ENCODE data around the gene SPRTN. TPM values are rescaled to one million over a fixed set of nuclear protein-coding genes. Genes with fewer than 3 reads are reported as not detected.

Gene SPRTN
- total and polyA plus RNA-seq, 2 of the 8 experiments (the other 6 are each of a cell fraction or from before 2014, with no cell fraction given), result 6.6 to 15.1 TPM

GRCh38 chr1:231401478-231401877, 63.4 kb downstream of the SPRTN start:
- DNase-seq (ENCODE audit: low read depth in 1 of 2, low spot score in 2 of 2) (no peak), FAIRE-seq (no peak)
- H3K79me2 ChIP-seq (ENCODE audit: control insufficient read depth in 1 of 2, insufficient read depth in 2 of 2, low read length in 2 of 2), result no peaks in the 10 kb centered on the region
- H2BK20ac ChIP-seq (ENCODE audit: low read length), result no peak overlapping the region
- no peaks in the 10 kb centered on the region for H3K9me3 ChIP-seq (ENCODE audit: insufficient read depth in 2 of 2, low read depth in 1 of 2, low read length in 1 of 2)
- POLR2A ChIA-PET (ENCODE audit: partially characterized antibody), result no interaction called here
- no peak overlapping the region for H3K27ac ChIP-seq (ENCODE audit: low read depth, low read length)
- H2BK5ac ChIP-seq (ENCODE audit: low read depth, low read length), result no peak overlapping the region
- no peak overlapping the region for H3K14ac ChIP-seq (ENCODE audit: insufficient read length)
- no peaks in the 10 kb centered on the region for H3K23me2 ChIP-seq (ENCODE audit: low read depth, low read length)
- H2BK12ac ChIP-seq (ENCODE audit: low read depth, low read length), result no peak overlapping the region
- H4K20me1 ChIP-seq (replicated peaks in 1 of 2; ENCODE audit: control insufficient read depth in 1 of 2, insufficient read depth in 2 of 2, low read length in 2 of 2), result no peaks in the 10 kb centered on the region
- WGBS, 2 experiments (ENCODE audit: extremely low coverage in 1 of 2, insufficient coverage in 1 of 2, insufficient read length in 1 of 2, insufficient replicate concordance in 2 of 2, low coverage in 1 of 2, low lambda C conversion rate in 2 of 2, missing lambda C conversion rate in 1 of 2), result 17% methylated on average over 1 of the region's 1 CpG; no CpG with 5 or more reads in 1 of the 2 experiments
- no peaks in the 10 kb centered on the region for H3K36me3 ChIP-seq (ENCODE audit: control insufficient read depth in 2 of 4, insufficient read depth in 4 of 4, low read length in 3 of 4)
- no peak overlapping the region for H4K91ac ChIP-seq (replicated peaks; ENCODE audit: insufficient read length, low read length)
- no peak overlapping the region for H2BK120ac ChIP-seq (replicated peaks; ENCODE audit: low read depth, low read length)
- H3K4me1 ChIP-seq (replicated peaks in 1 of 4; ENCODE audit: control insufficient read depth in 3 of 4, insufficient read depth in 4 of 4, low read length in 3 of 4), result no peaks in the 10 kb centered on the region
- no peak overlapping the region for H3K9ac ChIP-seq (replicated peaks in 1 of 4; ENCODE audit: extremely low read depth in 1 of 4, low read depth in 3 of 4, low read length in 3 of 4)
- no peak for TF ChIP-seq RAD21 (IDR thresholded peaks at IDR 0.05 in 1 of 2, conservative IDR thresholded peaks at IDR 0.05 in 1 of 2; ENCODE audit: low read depth in 2 of 2, low read length in 2 of 2)
- no peak for TF ChIP-seq MAX (IDR thresholded peaks at IDR 0.05)
- no peak for TF ChIP-seq HDAC6 (IDR thresholded peaks at IDR 0.05; ENCODE audit: low read depth, low read length)
- TF ChIP-seq JUN (IDR thresholded peaks at IDR 0.05; ENCODE audit: low read depth, low read length), result no peak
- TF ChIP-seq KDM4A (IDR thresholded peaks at IDR 0.05; ENCODE audit: low read depth, low read length, severe bottlenecking), result no peak
- TF ChIP-seq NANOG (IDR thresholded peaks at IDR 0.05; ENCODE audit: insufficient read depth, low read depth, low read length, poor library complexity, severe bottlenecking), result no peak
- TF ChIP-seq BACH1 (IDR thresholded peaks at IDR 0.05; ENCODE audit: low read length), result no peak
- TF ChIP-seq TAF1 (IDR thresholded peaks at IDR 0.05; ENCODE audit: low read depth, low read length), result no peak
- no peak for TF ChIP-seq E2F6 (IDR thresholded peaks at IDR 0.05)
- no peak for TF ChIP-seq RBBP5 (IDR thresholded peaks at IDR 0.05; ENCODE audit: borderline replicate concordance, low read depth, low read length)
- no peak for TF ChIP-seq RFX5 (IDR thresholded peaks at IDR 0.05; ENCODE audit: borderline replicate concordance, low read depth, low read length)
- TF ChIP-seq SIX5 (IDR thresholded peaks at IDR 0.05; ENCODE audit: low read depth, low read length), result no peak
- TF ChIP-seq NRF1 (IDR thresholded peaks at IDR 0.05; ENCODE audit: low read depth, low read length), result no peak
- no peak overlapping the region for H2AFZ ChIP-seq (ENCODE audit: low read length)
- no peak overlapping the region for H3K4me3 ChIP-seq (ENCODE audit: extremely low read depth in 1 of 4, insufficient read depth in 2 of 4, low read depth in 3 of 4, low read length in 4 of 4)
- no peak overlapping the region for H3K4ac ChIP-seq (replicated peaks; ENCODE audit: insufficient read length, low read depth, low read length)
- H3K56ac ChIP-seq (replicated peaks; ENCODE audit: insufficient read length, low read depth, low read length), result no peak overlapping the region
- H3K4me2 ChIP-seq (ENCODE audit: insufficient read depth in 1 of 2, low read depth in 2 of 2, low read length in 2 of 2), result no peak overlapping the region
- no peaks in the 10 kb centered on the region for H3K79me1 ChIP-seq (ENCODE audit: low read depth, low read length)
- no peaks in the 10 kb centered on the region for H3K27me3 ChIP-seq (replicated peaks in 1 of 4; ENCODE audit: control insufficient read depth in 3 of 4, extremely low read depth in 1 of 4, insufficient read depth in 3 of 4, low read length in 3 of 4)
- no peak overlapping the region for H4K5ac ChIP-seq (ENCODE audit: insufficient read length, low read depth, low read length)
- H3K18ac ChIP-seq (ENCODE audit: extremely low read depth, low read length), result no peak overlapping the region
- CTCF ChIA-PET (ENCODE audit: partially characterized antibody), result interaction anchor here (1.0 kb wide), 1 partner anchor 13 kb away, joined by 3 read pairs; no protein-coding TSS in a partner anchor
- no peak overlapping the region for H2BK15ac ChIP-seq (ENCODE audit: low read length)
- no peak overlapping the region for H3K23ac ChIP-seq (ENCODE audit: insufficient read length)
- no peak overlapping the region for H2AK5ac ChIP-seq (ENCODE audit: low read depth, low read length)
- H4K8ac ChIP-seq (ENCODE audit: extremely low read depth, insufficient read depth, low read length), result no peak overlapping the region
